A673 (cell line): ENCODE results near the gene MYL3. TPM values are rescaled to one million over a fixed set of nuclear protein-coding genes. Genes with fewer than 3 reads are reported as not detected.
A peak's percentile ranks its signal among the peaks of the same experiment; 100 is the strongest.

Experiments used
- BruUV-seq: library from RNA; stranded (reverse); fragments of 400-500 nt; replicated peaks from 2 replicates; lab custom pipeline; 2021; lab: Mats Ljungman, UMichigan
- CTCF ChIA-PET: fragments of 300-600 bp; sonication (Branson Sonifier 250); formaldehyde crosslinking; loops from one replicate; lab custom pipeline; 2022; ENCODE audit warnings: antibody characterized with exemption; lab: Charles Lee
- POLR2A ChIA-PET: fragments of 300-600 bp; sonication (Branson Sonifier 250); formaldehyde crosslinking; loops from one replicate; lab custom pipeline; 2022; ENCODE audit warnings: antibody characterized with exemption; ENCODE audit not compliant: low non-redundant PET; lab: Charles Lee
- DNase-seq: peaks from one replicate; pipeline ENCODE4 v3.0.0-alpha.2; 2015; ENCODE audit warnings: low spot score
- H3K27ac ChIP-seq: fragments of 200-600 bp; sonication (generic); 2 replicates; pipeline ENCODE4 v1.5.1; 2016; ENCODE audit warnings: mixed run types, low read depth, mild to moderate bottlenecking, mixed read lengths, antibody characterized with exemption, low read length; ENCODE audit not compliant: poor library complexity, severe bottlenecking
- H3K27me3 ChIP-seq: fragments of 200-600 bp; sonication (generic); replicated peaks from 2 replicates; pipeline ENCODE4 v1.6.1; 2017; ENCODE audit warnings: mixed run types, low read depth, mild to moderate bottlenecking, mixed read lengths, antibody characterized with exemption, low read length; ENCODE audit not compliant: insufficient read depth, poor library complexity
- H3K36me3 ChIP-seq: fragments of 200-600 bp; sonication (generic); 2 replicates; pipeline ENCODE4 v1.6.1; 2016; ENCODE audit warnings: mixed run types, mild to moderate bottlenecking, mixed read lengths, antibody characterized with exemption, low read length; ENCODE audit not compliant: insufficient read depth, poor library complexity, severe bottlenecking
- H3K4me1 ChIP-seq: fragments of 200-600 bp; sonication (generic); 2 replicates; pipeline ENCODE4 v1.6.1; 2017; ENCODE audit warnings: mixed run types, mild to moderate bottlenecking, mixed read lengths, antibody characterized with exemption, low read length; ENCODE audit not compliant: insufficient read depth, poor library complexity, severe bottlenecking
- H3K4me3 ChIP-seq: fragments of 200-600 bp; sonication (generic); 2 replicates; pipeline ENCODE4 v1.5.1; 2016; ENCODE audit warnings: low read depth, mixed run types, mild to moderate bottlenecking, mixed read lengths, low read length; ENCODE audit not compliant: poor library complexity, severe bottlenecking
- H3K9me3 ChIP-seq: fragments of 200-600 bp; sonication (generic); 2 replicates; pipeline ENCODE4 v1.6.1; 2016; ENCODE audit warnings: mixed run types, low read depth, mild to moderate bottlenecking, mixed read lengths, antibody characterized with exemption, low read length; ENCODE audit not compliant: poor library complexity, severe bottlenecking
- EZH2 ChIP-seq: fragments of 200-600 bp; sonication (generic); IDR thresholded peaks from 2 replicates; pipeline ENCODE4 v1.6.1; 2017; ENCODE audit warnings: borderline replicate concordance, low read depth, mild to moderate bottlenecking, mixed read lengths, antibody characterized with exemption, low read length; ENCODE audit not compliant: poor library complexity, severe bottlenecking
- intact Hi-C: fragments of 100-400 bp; cut with micrococcal nuclease; formaldehyde crosslinking; loops from one replicate; pipeline ENCODE4 v1.10.0; 2022; ENCODE audit not compliant: unreplicated experiment
- total RNA-seq: library from RNA; stranded (reverse); gene quantifications from 2 replicates; pipeline ENCODE4 v1.2.3, GENCODE V29; 2021
- TF ChIP-seq, protein P1 (sequence below): fragments of 300-800, 200-600 bp; sonication (generic); conservative IDR thresholded peaks from 2 replicates; pipeline ENCODE4 v1.5.1; 2017; ENCODE audit warnings: low read depth, mild to moderate bottlenecking, antibody characterized with exemption, low read length, moderate library complexity, mixed read lengths

Gene MYL3
- total RNA-seq, 1 experiment from 2014 or later = not detected

DNA sequence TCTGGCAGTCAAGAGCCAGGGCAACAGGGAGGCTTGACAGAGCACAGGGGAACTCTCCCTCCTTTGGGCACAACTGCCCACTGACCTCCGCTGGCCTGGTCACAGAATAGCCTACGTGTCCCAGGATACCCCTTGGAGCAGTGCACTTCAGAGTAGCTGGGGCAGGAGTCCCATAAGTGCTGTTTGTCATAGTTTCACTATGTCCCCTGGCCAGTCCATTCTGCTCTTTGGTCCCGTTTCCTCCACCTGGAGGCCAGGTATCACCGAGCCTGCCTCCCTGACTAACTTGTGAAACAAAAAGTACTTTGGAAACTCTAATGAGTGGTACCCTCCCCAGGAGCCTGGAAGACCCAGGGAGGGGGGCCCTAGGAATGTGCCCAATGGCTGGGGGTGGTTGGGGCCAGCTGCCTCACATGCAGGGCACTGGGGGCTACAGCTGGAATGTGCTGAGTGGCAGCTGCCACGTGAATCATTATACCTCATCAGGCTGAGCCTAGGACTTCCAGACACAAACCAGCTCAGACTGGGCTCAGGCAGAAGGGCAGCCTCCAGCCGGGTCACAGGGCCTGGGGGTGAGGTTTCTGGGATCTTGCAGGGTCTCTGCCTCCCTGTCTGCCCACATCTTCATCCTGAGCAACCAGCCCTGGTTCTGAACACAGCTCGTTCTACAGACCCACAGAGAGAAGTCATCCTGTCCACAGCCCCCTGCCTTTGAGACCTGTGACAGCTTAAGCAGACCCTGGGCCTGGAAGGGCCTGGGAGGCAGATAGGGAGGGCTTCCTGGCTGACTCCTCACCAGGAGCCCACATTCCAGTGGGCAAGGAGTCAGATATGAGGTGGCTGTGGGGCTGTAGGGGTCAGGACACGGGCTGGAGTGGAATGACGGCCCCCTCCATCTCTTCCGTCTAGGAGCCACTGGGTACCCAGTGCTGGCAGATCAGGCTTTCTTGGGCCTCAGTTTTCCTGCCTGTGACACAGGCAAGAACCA, 13.4 kb upstream of the MYL3 start:
- H3K9me3 ChIP-seq = no peaks in the 10 kb centered on the region
- CTCF ChIA-PET = no interaction called here
- H3K27me3 ChIP-seq = no peaks in the 10 kb centered on the region
- BruUV-seq = no TSS peak
- H3K27ac ChIP-seq = no peak overlapping the region
- DNase-seq = no peak
- no peak overlapping the region for H3K4me3 ChIP-seq
- TF ChIP-seq, protein P1, sequence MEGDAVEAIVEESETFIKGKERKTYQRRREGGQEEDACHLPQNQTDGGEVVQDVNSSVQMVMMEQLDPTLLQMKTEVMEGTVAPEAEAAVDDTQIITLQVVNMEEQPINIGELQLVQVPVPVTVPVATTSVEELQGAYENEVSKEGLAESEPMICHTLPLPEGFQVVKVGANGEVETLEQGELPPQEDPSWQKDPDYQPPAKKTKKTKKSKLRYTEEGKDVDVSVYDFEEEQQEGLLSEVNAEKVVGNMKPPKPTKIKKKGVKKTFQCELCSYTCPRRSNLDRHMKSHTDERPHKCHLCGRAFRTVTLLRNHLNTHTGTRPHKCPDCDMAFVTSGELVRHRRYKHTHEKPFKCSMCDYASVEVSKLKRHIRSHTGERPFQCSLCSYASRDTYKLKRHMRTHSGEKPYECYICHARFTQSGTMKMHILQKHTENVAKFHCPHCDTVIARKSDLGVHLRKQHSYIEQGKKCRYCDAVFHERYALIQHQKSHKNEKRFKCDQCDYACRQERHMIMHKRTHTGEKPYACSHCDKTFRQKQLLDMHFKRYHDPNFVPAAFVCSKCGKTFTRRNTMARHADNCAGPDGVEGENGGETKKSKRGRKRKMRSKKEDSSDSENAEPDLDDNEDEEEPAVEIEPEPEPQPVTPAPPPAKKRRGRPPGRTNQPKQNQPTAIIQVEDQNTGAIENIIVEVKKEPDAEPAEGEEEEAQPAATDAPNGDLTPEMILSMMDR = no peak
- no peak for TF ChIP-seq EZH2
- no peaks in the 10 kb centered on the region for H3K4me1 ChIP-seq
- POLR2A ChIA-PET = no interaction called here
- intact Hi-C loops = no loop called here
- H3K36me3 ChIP-seq = no peaks in the 10 kb centered on the region

DNA sequence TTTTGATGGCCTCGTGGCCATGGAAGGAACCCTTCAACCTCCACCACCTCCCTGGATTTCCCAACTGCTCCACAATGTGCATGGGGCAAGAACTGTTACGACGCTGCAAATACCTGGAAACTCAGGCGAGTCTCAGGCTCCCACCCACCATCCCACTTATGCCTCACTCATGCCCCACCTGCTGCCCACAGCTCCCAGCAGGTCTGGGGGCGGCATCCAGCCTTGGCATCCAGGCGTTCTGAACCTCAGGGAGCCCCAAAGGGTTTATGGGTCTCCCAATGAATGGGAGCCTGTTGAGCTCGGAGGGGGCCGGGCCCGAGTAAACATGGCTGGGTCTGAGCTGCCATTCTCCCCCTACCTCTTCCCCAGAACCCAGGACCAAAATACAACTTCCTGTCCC, 12.3 kb upstream of the MYL3 start:
- no peaks in the 10 kb centered on the region for H3K27me3 ChIP-seq
- BruUV-seq = no TSS peak
- H3K4me3 ChIP-seq = no peak overlapping the region
- no peak overlapping the region for H3K27ac ChIP-seq
- H3K4me1 ChIP-seq = no peaks in the 10 kb centered on the region
- DNase-seq = no peak
- intact Hi-C loops = no loop called here
- H3K9me3 ChIP-seq = no peaks in the 10 kb centered on the region
- TF ChIP-seq EZH2 = no peak
- TF ChIP-seq, protein P1 = no peak
- H3K36me3 ChIP-seq = no peaks in the 10 kb centered on the region
- CTCF ChIA-PET = no interaction called here
- POLR2A ChIA-PET = no interaction called here

DNA sequence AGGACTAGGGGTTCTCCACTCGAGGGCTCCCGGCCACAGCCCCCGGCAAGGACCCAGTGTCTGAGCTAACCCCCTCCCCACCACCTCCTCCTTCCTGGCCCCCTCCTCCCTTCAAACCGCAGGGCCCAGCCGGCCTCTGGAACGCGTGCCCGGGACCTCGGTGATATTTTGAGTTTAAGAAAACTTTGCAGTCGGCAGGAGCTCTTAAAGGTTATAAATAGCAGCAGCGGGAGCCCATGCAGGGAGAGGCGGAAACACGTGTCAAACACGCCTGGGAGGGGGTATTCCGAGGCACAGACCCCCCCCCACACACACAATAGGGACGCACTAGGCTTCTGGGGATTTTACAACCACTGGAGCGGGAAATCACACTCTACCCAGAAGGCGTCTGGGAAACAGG, 11.2 kb upstream of the MYL3 start:
- Histone ChIP-seq H3K4me1 (no peaks in the 10 kb centered on the region), H3K36me3 (no peaks in the 10 kb centered on the region), H3K9me3 (no peaks in the 10 kb centered on the region), H3K27ac (no peak overlapping the region), H3K27me3 (no peaks in the 10 kb centered on the region), H3K4me3 (no peak overlapping the region)
- BruUV-seq = no TSS peak
- ChIA-PET POLR2A (interaction anchor here (0.7 kb wide), 1 partner anchor 159 kb away, joined by 7 read pairs; no protein-coding TSS in a partner anchor), CTCF (no interaction called here)
- intact Hi-C loops = no loop called here
- DNase-seq = peak; percentile 68
- TF ChIP-seq, protein P1 = no peak
- TF ChIP-seq EZH2 = no peak
